HG03378 (cell line): ENCODE measurements around the gene CEP250.
"Not testable (repeated sequence)": the region's sequence is repeated elsewhere in the genome, so short reads cannot be mapped to it uniquely, and the experiment has no call there.

Experiments used
- ATAC-seq: cut with Tn5 transposase; IDR thresholded peaks from one replicate; pipeline ENCODE4 v1.9.1; 2021; ENCODE audit warnings: mild to moderate bottlenecking, moderate library complexity; ENCODE audit not compliant: unreplicated experiment

The CEP250 gene

GRCh38 chr20:35456700-35457099 is 1.3 kb downstream of the CEP250 start:
- not testable (repeated sequence) for ATAC-seq

- ATAC-seq, result not testable (repeated sequence)
Measured at GRCh38 chr20:35457539-35457938, 2.1 kb downstream of the CEP250 start.

- ATAC-seq, result no peak
Measured at GRCh38 chr20:35458388-35458787, 3.0 kb downstream of the CEP250 start.

GRCh38 chr20:35461620-35462019 is 6.2 kb downstream of the CEP250 start:
- no peak for ATAC-seq

- ATAC-seq, result no peak
Measured at GRCh38 chr20:35462351-35462750, 7.0 kb downstream of the CEP250 start.

- ATAC-seq, result no peak
Measured at GRCh38 chr20:35463455-35464300, 8.3 kb downstream of the CEP250 start.

GRCh38 chr20:35465976-35466375 is 10.6 kb downstream of the CEP250 start:
- ATAC-seq, result no peak

GRCh38 chr20:35466856-35467255 is 11.5 kb downstream of the CEP250 start:
- no peak for ATAC-seq

- no peak for ATAC-seq
Measured at GRCh38 chr20:35467339-35468224, 12.2 kb downstream of the CEP250 start.

- no peak for ATAC-seq
Measured at GRCh38 chr20:35468671-35469334, 13.4 kb downstream of the CEP250 start.

- no peak for ATAC-seq
Measured at GRCh38 chr20:35472209-35472608, 16.8 kb downstream of the CEP250 start.

- no peak for ATAC-seq
Measured at GRCh38 chr20:35473684-35474083, 18.3 kb downstream of the CEP250 start.

GRCh38 chr20:35474303-35474871 is 19.0 kb downstream of the CEP250 start:
- ATAC-seq, result no peak

- ATAC-seq, result no peak
Measured at GRCh38 chr20:35476288-35476687, 20.9 kb downstream of the CEP250 start.

- ATAC-seq, result no peak
Measured at GRCh38 chr20:35478804-35479472, 23.5 kb downstream of the CEP250 start.

GRCh38 chr20:35479798-35480197 is 24.4 kb downstream of the CEP250 start:
- no peak for ATAC-seq

- ATAC-seq, result no peak
Measured at GRCh38 chr20:35487479-35487878, 32.1 kb downstream of the CEP250 start.

- no peak for ATAC-seq
Measured at GRCh38 chr20:35489717-35490116, 34.3 kb downstream of the CEP250 start.

- ATAC-seq, result peak; percentile 88
Measured at GRCh38 chr20:35490736-35491181, 35.4 kb downstream of the CEP250 start.

GRCh38 chr20:35491823-35492222 is 36.4 kb downstream of the CEP250 start:
- no peak for ATAC-seq
